NCI-H187 treated with DMSO at 0.1 percent for 48 hours (cell line): ENCODE measurements around the gene GANAB.
"Not testable (repeated sequence)": the region's sequence is repeated elsewhere in the genome, so short reads cannot be mapped to it uniquely, and the experiment has no call there.

ENCODE experiments used
- DNase-seq: peaks from one replicate; lab custom pipeline; 2025; lab: John Stamatoyannopoulos, UW

GANAB gene

GRCh38 chr11:62600367-62601121 is 45.9 kb downstream of the GANAB start:
- DNase-seq, result no peak

GRCh38 chr11:62599901-62600300 is 46.5 kb downstream of the GANAB start:
- no peak for DNase-seq

GRCh38 chr11:62599069-62599696 is 47.2 kb downstream of the GANAB start:
- DNase-seq, result peak; percentile 80

GRCh38 chr11:62595124-62595523 is 51.3 kb downstream of the GANAB start:
- DNase-seq, result no peak

GRCh38 chr11:62593434-62594044 is 52.9 kb downstream of the GANAB start:
- DNase-seq, result no peak

GRCh38 chr11:62592989-62593421 is 53.4 kb downstream of the GANAB start:
- DNase-seq, result no peak

DNA sequence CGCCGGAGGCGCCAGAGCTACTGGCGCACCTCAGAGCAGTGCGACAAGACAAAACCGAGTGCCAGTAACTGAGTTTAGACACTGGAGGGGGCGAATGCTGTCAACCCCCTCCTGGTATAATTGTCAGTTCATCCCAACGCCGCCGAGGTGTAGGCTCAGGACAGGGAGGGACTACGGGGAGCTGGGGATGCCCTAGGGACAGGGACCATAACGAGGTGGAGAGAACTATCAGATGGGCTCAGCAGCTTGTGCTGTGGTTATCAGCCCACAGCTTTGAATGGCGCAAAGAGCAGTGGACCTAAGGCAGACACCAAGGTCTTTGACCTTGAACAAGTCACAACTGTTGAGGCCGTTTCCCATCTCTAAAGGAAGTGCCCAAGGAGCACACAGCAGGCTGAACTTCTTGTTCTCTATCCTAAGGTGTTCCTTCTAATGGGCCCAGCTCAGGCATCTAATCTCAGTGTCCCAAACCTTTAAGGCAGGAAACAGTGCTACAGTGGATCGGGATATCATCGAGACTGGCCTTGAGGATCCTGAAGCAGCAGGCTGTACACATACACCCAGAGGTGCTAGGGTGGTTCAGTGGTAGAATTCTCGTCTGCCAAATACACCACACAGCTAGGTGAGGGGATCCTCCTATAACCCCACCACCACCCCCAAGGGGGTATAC is 54.1 kb downstream of the GANAB start:
- no peak for DNase-seq

- DNase-seq, result peak; percentile 92
Measured at GRCh38 chr11:62591448-62592145, 54.8 kb downstream of the GANAB start, which contains the start of gene TUT1. TSS of gene TUT1 (minus strand) at chr11:62591523. CDS start at chr11:62591485, 38 bp downstream.

DNA sequence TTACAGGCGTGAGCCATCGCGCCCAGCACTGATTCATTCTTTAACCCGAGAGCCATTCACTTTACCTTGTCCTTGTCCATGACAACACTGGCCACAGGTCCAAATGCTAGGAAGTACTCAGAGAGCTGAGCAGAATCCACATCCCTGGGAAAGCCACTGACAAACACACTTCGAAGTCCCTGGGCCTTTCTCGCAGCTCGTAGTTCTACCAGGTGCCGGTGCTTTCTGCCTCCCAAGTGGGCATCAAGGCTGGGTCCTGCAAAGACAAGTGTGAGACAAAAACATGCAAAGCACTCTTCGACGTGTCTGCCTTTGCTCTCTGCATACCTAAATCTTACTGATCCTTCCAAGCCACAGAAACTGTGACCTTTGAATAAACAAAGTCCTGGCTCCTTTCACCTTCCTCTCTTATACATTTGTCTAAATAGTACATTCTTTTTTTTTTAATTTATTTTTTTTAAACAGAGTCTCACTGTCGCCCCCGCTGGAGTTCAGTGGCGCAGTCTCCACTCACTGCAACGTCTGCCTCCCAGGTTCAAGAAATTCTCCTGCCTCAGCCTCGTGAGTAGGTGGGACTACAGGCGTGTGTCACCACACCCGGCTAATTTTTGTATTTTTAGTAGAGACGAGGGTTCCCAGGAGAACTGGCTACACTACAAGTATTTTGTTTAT is 57.3 kb downstream of the GANAB start:
- DNase-seq, result no peak

DNA sequence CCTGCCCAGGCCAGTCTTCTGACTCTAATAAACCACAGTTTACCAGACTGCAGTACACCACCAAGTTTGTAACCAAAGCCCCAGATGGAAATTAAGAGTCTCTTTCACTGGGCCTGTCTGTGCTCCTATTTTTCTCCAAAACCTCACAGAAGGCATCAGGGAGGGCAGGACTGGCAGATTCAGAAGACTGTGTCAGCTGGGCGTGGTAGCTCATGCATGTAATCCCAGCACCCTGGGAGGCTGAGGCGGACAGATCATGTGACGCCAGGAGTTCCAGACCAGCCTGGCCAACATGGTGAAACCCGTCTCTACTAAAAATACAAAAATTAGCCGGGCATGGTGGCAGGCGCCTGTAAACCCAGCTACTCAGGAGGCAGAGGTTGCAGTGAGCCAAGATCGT is 61.1 kb downstream of the GANAB start:
- not testable (repeated sequence) for DNase-seq

- not testable (repeated sequence) for DNase-seq
Measured at GRCh38 chr11:62581735-62582134, 64.7 kb downstream of the GANAB start.

DNA sequence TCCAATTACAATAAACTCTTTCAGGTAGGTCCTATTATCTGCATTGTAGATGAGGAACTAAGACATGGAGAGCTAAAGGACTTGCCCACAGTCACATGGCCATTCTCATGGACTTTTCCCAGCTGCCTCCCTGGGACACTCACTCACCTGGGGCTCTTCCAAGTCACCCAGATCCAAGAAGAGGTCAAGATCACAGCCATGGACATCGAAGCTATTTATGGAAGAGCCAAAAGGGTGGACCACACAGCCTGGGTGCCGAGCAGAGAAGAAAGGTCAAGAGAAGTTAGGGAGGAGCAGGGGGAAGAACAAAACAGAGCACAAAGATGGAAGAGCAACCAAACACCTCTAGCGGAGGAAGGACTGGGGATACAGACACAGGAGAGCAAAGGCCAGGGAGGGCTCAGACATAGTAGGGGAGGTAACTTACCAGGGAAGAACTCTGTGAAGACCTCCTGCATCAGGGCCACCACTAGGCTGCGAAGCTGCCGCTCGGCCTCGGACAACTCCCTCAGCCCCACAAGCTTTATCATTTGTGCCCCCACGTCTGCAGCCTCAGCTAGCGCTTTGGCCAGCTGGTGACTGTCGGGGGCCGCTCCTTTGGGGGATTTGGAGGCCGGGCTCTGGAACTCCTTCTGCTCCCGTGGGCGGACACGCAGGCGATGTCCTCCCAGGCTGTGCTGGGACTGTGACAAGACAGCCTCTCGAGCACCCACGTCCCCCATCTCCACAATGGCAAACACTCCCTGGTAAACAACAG is 65.3 kb downstream of the GANAB start:
- no peak for DNase-seq

- no peak for DNase-seq
Measured at GRCh38 chr11:62579252-62579651, 67.2 kb downstream of the GANAB start.

- no peak for DNase-seq
Measured at GRCh38 chr11:62578541-62578940, 67.9 kb downstream of the GANAB start.

- DNase-seq, result no peak
Measured at GRCh38 chr11:62577046-62577714, 69.2 kb downstream of the GANAB start.

DNA sequence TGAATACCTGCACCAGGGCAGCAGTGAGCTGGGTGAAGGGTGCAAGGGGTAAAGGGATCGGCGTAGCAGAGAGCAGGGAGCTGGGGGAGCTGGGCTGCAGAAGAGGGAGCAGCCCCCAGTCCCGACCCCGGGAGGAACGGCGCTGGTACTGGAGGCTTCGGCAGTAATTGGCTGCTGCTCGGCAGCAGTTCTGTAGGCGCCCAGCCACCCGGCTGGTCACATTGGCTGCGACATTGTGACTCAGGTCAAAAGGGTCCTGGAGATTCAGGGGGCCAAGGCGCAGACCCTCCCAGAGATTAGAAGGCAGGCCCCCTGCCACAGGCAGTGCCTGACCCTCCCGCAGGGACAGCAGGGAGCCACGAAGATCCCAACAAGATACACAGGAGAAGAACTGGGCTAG is 70.6 kb downstream of the GANAB start:
- DNase-seq, result no peak

GRCh38 chr11:62575156-62575555 is 71.3 kb downstream of the GANAB start:
- no peak for DNase-seq
